NCI-H226 (cell line): ENCODE measurements around the gene NR5A2.
A peak's percentile ranks its signal among the peaks of the same experiment; 100 is the strongest.

Experiments used
- DNase-seq: peaks from one replicate; pipeline ENCODE4 v3.0.0-alpha.2; 2015

Gene NR5A2

GRCh38 chr1:200128944-200129879 lies 101.7 kb downstream of the NR5A2 start:
- no peak for DNase-seq

- no peak for DNase-seq
Observed at GRCh38 chr1:200130552-200130951, 103.0 kb downstream of the NR5A2 start.

GRCh38 chr1:200131551-200132125 lies 104.1 kb downstream of the NR5A2 start:
- DNase-seq, result no peak

- DNase-seq, result no peak
Observed at GRCh38 chr1:200133123-200133522, 105.6 kb downstream of the NR5A2 start.

GRCh38 chr1:200134116-200134515 lies 106.6 kb downstream of the NR5A2 start:
- DNase-seq, result no peak

GRCh38 chr1:200136384-200136783 lies 108.9 kb downstream of the NR5A2 start:
- DNase-seq, result no peak

- DNase-seq, result peak; percentile 36
Observed at GRCh38 chr1:200139661-200140250, 112.2 kb downstream of the NR5A2 start.

- no peak for DNase-seq
Observed at GRCh38 chr1:200143347-200143746, 115.8 kb downstream of the NR5A2 start.

GRCh38 chr1:200146100-200146499 lies 118.6 kb downstream of the NR5A2 start:
- DNase-seq, result no peak

- DNase-seq, result no peak
Observed at GRCh38 chr1:200147094-200147493, 119.6 kb downstream of the NR5A2 start.

GRCh38 chr1:200147742-200148141 lies 120.2 kb downstream of the NR5A2 start:
- no peak for DNase-seq

- DNase-seq, result no peak
Observed at GRCh38 chr1:200150006-200150405, 122.5 kb downstream of the NR5A2 start.

GRCh38 chr1:200150721-200151120 lies 123.2 kb downstream of the NR5A2 start:
- DNase-seq, result peak; percentile 95

- DNase-seq, result no peak
Observed at GRCh38 chr1:200152336-200152735, 124.8 kb downstream of the NR5A2 start.

- no peak for DNase-seq
Observed at GRCh38 chr1:200153277-200154055, 126.0 kb downstream of the NR5A2 start.

- peak; percentile 92 for DNase-seq
Observed at GRCh38 chr1:200154069-200154767, 126.7 kb downstream of the NR5A2 start.

- no peak for DNase-seq
Observed at GRCh38 chr1:200157715-200158114, 130.2 kb downstream of the NR5A2 start.

GRCh38 chr1:200161801-200162200 lies 134.3 kb downstream of the NR5A2 start:
- DNase-seq, result no peak

- DNase-seq, result no peak
Observed at GRCh38 chr1:200162258-200162657, 134.7 kb downstream of the NR5A2 start.

GRCh38 chr1:200162877-200163276 lies 135.4 kb downstream of the NR5A2 start:
- no peak for DNase-seq

- no peak for DNase-seq
Observed at GRCh38 chr1:200163911-200164310, 136.4 kb downstream of the NR5A2 start.

- no peak for DNase-seq
Observed at GRCh38 chr1:200165493-200166220, 138.1 kb downstream of the NR5A2 start.
